A172 (cell line): ENCODE results near the gene LDB3. TPM values are rescaled to one million over a fixed set of nuclear protein-coding genes. Genes with fewer than 3 reads are reported as not detected.
"Not testable (repeated sequence)": the region's sequence is repeated elsewhere in the genome, so short reads cannot be mapped to it uniquely, and the experiment has no call there.

Experiments used
- DNase-seq: peaks from one replicate; pipeline ENCODE4 v3.0.0-alpha.2; 2015; ENCODE audit warnings: low spot score
- total RNA-seq: library from RNA; depleted of rRNA; stranded (reverse); fragments of >200 nt; shearing (Covaris generic); gene quantifications from 2 replicates; pipeline ENCODE4 v1.2.3, GENCODE V29; 2014

LDB3 gene
- total RNA-seq, 1 experiment from 2014 or later = 0.10 TPM

DNA sequence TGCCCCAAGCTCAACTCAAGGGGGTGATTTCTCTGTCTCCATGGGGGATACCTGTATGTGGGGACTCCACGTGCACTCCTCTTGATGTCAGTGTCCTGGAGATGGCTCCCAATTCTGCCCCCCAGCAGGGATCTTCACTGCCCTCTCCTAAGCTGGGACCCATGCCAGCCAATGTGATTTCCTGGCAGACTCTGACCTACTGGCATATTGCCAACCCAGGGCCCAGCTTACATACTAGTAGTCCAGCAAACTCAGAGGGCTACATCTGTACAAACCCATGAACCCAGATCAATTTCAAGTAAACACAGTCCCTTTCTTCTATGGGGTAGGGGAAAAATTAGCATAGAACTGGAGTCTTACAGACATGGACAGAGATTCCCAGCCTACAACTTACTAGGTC lies 61.9 kb downstream of the LDB3 start:
- DNase-seq = no peak

DNA sequence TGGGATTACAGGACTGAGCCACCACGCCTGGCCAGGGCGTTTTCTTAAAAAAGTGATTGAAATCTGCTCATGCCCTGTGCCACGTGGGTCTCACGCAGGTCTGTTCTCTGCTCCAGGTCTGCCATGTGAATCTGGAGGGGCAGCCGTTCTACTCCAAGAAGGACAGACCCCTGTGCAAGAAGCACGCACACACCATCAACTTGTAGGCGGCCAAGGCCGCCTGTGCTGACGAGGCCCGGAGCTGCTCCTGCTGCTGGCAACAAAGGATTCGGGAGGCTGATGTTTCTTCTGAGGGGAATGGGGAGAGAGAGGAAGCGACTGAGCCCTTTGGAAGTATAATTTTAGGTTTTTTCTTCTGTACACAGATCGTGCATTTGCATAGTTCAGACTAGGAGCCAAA lies 64.5 kb downstream of the LDB3 start:
- DNase-seq = no peak

DNA sequence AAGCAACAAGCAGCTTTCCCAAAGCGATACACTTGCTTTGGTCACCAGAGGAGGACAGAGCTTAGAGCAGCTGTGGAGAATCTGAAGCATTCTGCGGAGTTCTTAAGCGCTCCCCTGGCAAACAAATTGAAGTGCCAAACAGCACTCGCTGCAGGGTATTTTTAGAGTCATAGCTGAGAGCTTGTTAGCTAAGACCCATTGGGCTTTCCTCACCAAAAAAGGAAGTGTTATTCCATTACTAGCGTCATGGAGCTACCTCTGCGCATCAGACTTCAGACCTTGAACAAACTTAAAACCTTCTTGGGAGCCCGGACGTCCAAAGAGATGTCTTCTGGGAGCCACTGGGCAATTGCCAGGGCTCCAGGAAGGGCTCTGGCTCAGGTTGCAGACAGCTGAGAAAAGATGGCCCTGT lies 65.0 kb downstream of the LDB3 start:
- no peak for DNase-seq

DNA sequence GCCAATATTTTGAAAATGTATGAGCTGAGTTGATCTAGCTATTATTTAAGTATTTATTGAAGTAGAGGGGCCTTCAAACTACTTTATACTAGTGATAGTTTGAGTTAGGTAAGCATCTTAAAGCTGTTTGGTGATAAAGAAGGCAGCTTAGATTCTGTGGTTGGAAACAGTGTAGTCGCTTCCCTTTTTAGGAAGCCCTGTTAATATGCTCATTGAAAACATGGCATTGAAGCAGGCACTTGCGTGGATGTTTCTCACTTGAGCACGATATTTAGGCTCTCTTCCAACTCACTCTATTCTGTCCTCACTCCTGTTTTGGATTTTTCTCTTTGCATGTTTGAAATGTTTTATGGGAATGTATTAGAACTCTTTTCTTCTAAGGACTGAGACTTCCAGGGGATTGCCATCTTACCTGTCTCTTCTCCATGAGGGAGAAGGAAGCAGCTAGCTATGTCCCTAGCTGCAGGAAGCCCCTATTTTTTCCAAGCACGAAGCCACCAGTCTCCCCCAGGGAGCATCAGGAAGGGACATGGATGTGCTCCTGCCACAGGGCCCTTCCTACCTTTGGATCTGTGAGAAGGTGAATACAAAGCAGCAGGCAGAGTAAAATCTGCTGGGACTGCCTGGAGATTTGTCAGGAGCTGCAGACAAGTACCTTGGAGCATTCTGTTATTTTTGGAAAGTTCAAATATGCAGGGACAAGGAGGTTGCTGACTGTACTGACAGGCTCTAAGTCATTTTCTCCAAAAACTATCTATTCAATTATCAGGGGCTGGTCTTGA lies 66.1 kb downstream of the LDB3 start:
- no peak for DNase-seq

DNA sequence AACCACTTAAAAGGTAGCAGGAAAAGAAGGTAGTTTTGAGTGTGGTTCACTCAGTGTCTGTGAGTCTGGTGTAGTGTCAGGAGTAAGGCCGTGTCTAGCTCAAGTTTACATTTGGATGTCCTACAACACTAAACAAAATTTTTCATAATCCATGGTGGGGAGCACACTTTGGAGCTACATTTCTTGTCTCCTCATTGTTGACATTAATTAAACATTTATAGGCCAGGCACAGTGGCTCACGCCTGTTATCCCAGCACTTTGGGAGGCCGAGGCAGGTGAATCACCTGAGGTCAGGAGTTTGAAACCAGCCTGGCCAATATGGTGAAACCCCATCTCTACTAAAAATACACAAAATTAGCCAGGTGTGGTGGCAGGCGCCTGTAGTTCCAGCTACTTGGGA lies 67.0 kb downstream of the LDB3 start:
- DNase-seq = not testable (repeated sequence)

DNA sequence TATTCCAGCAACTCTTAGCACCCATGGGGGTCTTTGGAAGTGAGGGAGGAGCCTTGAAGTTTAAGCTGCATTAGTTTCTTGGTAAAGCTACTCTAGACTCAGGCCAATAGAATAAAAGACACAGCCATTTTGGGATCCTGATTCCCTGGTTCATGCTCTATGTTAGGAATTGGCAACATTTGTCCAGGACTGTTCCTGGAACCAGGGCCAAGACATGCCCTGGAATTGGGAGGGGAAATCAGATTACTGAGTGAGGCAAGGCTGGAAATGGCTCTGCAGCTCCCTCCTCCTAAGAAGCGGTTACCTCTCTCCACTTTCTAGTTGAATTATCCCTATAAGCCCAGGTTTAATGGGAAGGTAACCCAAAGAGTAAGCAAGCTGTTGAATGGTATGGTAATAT lies 73.9 kb downstream of the LDB3 start:
- DNase-seq = no peak

DNA sequence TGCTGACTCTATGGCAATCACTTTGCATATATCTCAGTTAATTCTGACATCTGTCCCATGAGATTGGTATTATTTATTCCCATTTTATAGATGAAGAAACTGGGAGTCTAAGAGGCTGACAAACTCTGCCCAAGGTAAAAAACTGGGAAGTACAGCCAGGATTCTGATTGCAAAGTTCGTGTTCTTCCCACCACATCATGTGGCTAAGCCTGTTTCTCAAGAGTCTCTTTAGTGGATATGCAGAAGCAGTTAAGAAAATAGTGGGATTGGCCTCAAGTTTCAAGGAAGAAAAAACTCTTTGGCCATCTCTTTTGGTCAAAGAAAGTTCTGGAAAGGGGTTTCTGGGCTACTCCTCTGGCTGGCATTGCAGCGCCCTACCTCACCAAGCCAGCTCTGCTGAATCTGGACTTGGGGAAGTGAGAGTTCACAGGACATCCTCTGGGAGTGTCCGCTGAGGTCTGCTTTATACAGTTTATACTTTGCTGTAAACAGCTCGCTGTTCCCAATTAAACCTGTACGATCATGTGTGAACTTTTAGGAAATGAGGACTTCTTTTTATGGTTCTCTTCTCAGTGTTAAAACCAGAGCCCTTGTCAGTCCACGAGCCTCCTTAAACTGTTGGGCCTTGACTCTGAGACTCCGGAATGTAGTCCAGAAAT lies 75.9 kb downstream of the LDB3 start:
- DNase-seq = no peak

DNA sequence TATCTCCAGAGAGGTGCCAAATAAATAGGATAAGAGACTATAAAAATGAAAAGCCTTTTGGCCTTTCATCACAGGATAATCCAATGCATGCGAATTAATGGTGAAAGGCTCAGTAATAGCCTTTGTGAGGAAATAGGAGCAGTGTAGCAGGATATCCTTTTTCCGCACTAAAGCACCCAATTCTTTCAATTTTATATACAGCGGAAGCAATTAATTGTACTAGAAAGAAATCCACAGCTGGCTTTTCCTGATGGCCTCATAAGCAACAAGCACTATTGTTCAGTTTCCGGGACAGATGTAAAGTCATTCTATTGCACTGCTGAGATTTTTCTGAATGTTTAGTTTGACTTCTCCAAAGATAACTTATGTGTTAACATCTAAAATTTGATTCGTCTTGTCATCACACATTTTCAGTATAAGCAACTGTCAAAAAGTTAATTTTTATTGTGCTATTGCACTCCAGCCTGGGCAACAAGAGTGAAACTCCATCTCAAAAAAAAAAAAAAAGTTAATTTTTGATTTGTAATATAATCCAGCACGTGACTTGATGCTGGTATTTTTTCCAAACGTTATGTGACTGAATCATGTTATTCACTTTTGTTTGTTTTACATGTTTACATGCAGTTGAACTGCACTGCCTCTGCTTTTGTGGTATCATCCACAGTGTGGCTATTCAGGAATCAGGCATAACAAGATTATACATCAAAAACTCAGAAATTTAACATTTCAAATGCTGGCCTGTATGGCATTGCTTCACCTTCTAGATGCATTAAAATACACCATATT lies 79.7 kb downstream of the LDB3 start:
- DNase-seq = no peak

DNA sequence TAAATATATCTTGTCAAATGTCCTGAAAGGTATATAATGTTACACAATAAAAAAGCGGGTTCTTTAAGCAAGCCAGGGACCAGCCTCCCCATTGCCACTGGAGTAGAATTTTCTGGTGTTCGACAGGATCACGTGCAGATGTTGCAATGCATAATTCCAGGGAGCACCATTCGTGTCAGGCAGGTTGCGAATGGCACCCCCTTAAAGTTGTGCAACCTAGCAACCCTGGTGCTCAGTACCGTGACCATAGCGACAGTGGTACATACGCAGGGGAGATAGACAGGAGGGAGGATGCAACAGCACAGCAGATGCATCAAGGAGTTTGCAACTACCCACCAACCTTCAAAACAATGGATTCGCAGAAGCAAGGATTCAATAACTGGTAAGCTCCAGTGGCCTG lies 81.5 kb downstream of the LDB3 start:
- DNase-seq = no peak

DNA sequence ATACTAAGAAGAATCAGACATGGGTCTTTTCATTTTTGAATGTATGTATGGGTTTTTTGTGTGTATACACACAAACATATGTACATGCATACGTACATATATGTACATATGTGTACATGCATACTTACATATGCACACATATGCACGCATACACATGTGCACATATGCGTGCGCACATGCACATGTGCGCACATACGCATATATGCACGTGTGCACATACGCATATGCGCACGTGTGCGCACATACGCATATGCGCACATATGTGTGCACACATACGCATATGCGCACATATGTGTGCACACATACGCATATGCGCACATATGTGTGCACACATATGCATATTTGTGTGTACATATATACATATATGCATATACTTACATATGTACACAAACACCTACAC lies 83.2 kb downstream of the LDB3 start:
- DNase-seq = no peak

DNA sequence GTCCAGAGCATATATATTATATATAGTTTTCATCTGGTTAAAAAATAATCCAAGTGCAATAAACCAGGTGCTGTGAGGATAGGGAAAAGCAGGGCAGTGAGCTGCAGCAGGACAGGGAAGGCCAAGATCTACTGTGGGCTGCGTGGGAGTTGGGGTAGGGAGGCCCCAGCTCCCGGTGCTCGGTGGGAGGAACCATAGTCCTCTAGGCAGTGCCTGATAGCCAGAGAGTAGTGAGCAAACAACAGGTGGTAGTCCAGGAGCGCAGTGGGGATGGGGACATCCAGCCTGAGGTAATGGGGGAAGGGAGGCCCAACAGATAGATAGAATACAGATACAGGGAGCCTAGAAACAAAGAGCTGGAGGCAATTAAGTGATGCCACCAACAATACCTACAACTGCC lies 84.0 kb downstream of the LDB3 start:
- DNase-seq = no peak

DNA sequence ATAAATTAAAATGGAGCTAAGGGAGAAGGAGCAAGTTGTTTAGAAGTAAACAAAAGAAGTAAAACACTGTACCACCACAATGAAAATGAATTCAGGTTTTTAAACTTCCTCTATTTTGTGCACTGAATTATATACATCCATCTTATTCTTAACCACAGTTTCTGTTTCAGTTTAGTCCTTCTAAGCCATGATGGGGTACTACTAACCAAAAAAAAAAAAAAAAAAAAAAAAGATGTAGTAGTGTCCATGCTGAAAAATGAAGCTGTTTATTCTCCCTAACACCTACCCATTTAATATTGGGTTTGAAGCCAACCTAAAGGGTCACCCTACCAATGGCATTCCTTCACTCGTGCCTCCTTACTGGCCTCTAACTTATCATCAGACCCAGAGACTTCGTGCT lies 84.7 kb downstream of the LDB3 start:
- no peak for DNase-seq

DNA sequence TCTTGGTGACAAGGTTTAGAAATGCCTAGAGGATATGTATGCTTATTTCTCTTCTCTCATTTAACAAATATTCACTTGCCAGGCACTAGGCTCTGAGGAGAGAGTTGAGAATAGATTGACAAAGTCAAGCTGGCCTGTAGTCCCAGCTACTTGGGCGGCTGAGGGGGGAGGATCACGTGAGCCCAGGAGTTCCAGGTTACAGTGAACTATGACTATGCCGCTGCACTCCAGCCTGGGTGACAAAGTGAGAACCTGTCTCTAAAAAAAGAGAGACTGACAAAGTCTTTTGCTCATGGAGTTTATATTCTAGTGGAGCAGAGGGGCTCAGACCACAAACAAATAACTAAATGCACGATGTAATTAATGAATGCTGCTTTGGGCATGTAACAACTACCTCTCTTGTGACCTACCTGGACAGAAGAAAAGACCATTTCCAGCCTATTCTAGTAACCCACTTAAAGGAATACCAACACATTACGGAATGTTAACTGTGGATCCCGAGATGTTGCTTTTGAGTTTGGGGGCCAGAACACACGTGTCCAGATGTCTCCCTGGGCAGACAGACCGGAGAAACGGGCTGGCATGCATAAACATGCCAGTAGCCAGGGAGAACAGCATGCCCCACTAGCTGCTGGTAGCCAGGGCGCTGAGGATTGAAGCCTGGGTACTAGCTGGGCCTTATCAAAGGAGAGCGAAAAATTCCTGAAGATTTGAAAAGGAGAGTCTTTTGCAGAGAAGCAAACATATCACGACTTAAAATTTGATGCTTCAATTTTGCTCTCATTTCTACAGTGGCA lies 85.5 kb downstream of the LDB3 start:
- no peak for DNase-seq

DNA sequence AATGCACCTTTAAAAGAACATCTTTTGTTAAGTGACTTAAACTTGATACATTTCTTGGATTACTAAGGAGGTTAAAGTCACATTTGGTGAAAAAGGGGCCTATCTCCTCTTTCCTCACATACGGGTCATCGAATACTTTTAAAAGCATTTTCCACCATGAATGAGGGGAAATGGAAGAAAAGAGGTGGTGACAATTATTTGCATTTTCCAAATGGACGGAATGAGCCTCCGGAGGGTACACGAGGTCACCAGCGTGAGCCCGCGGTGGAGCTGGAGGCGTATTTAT lies 87.1 kb downstream of the LDB3 start:
- DNase-seq = no peak

DNA sequence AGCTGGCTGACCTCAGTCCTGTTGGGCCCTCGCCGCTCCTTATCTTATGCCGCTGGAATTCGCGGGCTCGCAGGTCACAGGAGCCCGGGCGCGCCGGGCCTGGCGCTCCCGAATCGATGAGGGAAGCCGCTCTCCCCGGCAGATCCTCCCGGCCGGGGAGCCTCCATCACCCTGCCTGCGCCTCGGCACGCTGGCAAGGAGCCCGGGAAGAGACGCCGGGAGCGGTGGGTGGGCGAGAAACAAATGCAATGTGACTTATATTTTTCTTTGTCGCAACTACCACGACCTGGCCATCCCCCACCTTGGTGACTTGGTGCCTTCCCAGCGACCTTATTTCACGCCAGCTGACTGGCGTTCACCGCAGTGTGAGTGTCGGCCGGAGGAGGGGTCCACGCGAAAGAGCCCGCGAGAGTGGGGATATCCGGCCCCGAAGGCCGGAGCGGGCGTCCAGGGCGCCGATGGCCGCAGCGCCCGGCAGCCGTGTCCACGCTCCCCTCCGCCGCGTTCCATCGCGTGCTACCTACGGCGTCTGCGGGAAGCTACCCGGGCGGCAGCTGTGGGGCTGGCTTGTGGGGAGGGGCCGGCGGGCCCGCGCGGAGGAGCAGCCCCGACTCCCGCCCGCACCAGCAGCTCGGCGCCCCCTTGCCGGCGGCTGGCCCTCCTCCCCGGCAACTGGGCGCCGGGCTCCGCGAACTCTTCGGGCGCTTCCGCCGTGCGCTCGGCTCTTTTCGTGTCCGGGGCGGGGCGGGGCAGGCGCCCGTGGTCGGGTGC lies 87.6 kb downstream of the LDB3 start:
- DNase-seq = peak; percentile 69

DNA sequence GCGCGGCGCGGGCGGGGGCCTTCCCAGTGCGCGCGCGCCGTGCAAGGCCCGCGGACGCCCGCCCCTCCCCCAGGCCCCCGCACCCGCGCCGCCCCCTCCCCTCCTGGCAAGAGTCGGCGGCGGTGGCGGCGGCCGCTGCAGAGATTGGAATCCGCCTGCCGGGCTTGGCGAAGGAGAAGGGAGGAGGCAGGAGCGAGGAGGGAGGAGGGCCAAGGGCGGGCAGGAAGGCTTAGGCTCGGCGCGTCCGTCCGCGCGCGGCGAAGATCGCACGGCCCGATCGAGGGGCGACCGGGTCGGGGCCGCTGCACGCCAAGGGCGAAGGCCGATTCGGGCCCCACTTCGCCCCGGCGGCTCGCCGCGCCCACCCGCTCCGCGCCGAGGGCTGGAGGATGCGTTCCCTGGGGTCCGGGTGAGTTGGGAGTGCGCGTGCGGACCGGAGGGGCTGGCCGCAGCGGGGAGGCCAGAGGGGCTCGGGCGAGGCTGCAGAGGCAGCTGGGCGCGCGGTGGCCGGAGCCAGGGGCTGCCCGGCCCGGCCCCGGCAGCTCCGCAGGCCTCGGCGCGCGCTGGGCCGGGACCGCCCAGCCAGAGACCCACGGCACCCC lies 88.3 kb downstream of the LDB3 start, which contains the start of gene BMPR1A:
Gene BMPR1A (plus strand): TSS at position 109 of the 602 bp plus-strand sequence. CDS start 119,400 bp downstream, outside the sequence.
- DNase-seq = no peak

DNA sequence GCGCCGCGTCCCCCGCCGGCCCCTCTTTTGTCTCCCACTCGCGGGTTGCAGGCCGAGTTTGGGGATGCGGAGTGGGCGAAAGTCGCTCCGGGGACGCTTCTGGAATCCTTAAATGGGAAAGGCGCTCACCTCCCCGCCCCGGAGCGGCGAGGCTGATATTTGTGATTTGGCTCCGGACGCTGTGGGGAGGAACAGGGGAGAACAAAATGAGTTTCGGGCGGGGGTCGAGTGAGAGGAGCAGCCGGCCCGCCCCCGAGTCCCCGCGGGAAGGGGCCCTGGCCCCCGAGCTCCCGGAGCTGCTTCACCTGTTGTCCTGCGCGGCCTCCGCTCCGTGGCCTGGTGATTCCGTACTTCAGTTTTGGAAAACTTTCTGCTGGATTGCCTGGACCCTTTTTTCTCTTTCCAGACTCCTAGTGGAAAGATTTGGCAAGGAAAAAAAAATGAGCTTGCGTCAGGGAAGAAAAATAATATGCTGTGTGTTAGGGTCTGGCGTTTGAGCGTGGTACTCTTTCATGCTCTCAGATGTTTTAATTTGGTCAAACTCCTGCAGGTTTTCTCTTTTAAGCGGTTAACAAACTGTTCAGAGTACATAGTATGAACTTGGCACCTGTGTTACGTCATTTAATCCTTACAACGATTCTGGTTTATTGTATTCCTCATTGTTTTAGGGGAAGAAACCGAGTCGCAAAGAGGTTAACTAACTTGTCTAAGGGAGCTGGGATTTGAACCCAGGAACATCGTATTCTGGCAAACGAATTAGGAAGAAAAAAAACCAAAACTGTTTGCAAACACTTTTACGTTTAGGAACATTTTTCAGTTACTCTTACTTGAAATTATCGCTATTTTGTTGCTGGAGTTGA lies 89.0 kb downstream of the LDB3 start:
- peak; percentile 39 for DNase-seq

DNA sequence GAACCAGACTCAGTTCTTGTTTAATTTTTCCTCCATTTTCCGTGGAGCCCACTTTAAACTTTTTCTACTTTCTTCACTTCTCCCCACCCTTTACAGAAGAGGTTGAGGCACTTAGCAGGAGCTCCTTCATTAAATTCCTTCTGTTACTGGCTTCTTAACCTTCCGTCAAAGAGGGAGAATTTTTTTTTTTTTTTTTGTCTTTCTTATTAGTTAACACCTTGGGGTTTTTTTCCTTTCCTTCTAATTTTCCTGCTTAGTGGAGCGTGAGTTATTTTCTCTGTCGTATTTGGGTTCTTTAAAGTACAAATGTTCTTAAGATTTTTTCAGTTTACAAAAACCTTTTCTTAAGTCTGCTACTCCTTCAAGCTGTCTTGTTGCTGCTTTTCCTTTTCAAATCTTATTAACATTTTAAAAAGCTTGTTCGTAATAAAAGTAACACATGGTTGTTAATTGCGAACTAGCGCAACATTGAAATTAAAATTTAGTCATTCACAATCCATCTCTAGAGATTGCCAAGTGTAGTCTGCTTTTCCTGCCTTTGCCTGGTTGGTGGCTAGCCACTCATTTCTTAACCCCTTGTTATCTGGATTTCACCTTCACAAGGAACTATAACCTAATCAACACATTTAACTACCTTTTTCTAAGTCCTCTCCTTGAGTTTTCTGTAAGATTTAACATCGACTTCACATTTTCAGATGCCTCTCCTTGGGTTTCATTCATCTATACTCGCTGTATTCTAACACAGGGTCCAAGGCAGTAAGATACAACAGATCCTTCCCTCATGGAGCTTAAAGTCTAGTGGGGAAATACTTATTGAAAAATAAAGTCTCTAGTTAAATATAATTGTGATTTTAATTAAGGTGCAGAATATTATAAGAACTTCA lies 90.1 kb downstream of the LDB3 start:
- peak; percentile 35 for DNase-seq
